GM06990 (cell line): Measurements from ENCODE around the gene DNAJC13.

Source experiments
- DNase-seq: peaks from one replicate; pipeline ENCODE4 v3.0.0-alpha.2; 2011; ENCODE audit not compliant: insufficient read length; ENCODE audit errors: extremely low read depth
- H3K27me3 ChIP-seq: replicated peaks from 2 replicates; pipeline ENCODE4 v1.6.0; 2011; ENCODE audit warnings: low read length; ENCODE audit not compliant: control insufficient read depth, insufficient read depth
- H3K36me3 ChIP-seq: 2 replicates; pipeline ENCODE4 v1.5.1; 2011; ENCODE audit warnings: low read length; ENCODE audit not compliant: control insufficient read depth, insufficient read depth
- H3K4me3 ChIP-seq: replicated peaks from 2 replicates; pipeline ENCODE4 v1.5.1; 2011; ENCODE audit warnings: low read depth, mild to moderate bottlenecking, control low read depth, low read length
- CTCF ChIP-seq: IDR thresholded peaks from 2 replicates; pipeline ENCODE4 v1.5.1; 2011; ENCODE audit warnings: low read length, control low read depth, mild to moderate bottlenecking, inconsistent platforms; ENCODE audit not compliant: insufficient read depth, poor library complexity, severe bottlenecking

Gene DNAJC13

GRCh38 chr3:132404276-132404675 is 13.0 kb upstream of the DNAJC13 start:
- DNase-seq, result no peak
- no peak for TF ChIP-seq CTCF
- Histone ChIP-seq H3K4me3 (no peak overlapping the region), H3K27me3 (no peaks in the 10 kb centered on the region; the same call in 1 of the 2 replicates), H3K36me3 (no peaks in the 10 kb centered on the region)

DNA sequence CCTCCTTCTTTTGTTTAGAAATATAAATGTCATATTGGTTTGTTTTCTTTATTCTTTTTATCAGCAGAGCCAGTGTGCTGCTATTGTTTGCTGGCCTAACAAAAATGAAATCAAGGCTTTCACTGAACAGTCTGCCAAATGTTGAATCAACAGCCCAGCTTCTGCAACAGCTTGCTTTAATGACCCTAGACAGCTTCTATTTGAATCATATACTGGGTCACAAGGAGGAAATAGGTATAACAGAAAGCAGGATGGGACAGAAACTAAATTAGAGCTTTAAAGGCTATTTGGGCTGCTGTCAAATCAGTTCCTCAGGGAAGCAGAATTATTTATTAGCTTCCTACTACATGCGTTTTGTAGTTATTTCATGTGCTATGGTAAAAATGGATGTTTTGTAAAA is 12.1 kb upstream of the DNAJC13 start:
- Histone ChIP-seq H3K4me3 (no peak overlapping the region), H3K36me3 (no peaks in the 10 kb centered on the region), H3K27me3 (no peaks in the 10 kb centered on the region; the same call in 1 of the 2 replicates)
- no peak for TF ChIP-seq CTCF
- DNase-seq, result no peak

DNA sequence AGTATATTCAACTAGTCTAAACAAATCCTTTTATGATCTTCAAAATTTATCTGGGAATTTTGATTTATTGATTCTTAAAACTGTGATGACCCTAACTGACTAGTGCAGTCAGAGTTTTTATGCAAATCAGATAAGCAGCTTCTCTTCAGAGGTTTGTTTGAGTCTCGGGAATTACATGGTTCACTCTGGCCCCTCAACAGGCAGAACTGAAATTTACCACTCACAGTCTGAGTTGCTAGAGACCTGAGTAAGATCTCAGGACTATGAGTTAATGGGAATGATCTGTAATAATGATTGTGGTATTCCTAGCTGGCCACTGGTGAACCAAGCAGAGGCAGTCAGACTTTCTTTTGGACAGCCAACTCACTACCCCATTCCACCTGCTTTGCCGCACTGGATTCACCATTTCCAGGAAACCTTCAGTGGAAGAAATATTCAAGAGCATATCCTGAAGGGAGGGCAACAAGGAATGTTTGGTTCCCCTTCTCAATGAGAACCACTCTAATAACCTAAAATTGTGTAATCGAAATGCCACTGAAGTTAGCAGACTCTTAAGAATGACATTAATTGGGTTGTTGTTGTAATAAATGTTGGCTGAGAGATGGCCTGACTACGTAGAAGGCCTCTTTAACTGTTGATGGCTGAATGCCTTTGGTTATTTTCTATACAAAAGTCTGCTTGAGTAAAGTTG is 11.5 kb upstream of the DNAJC13 start:
- no peaks in the 10 kb centered on the region for H3K36me3 ChIP-seq
- TF ChIP-seq CTCF, result no peak
- no peak for DNase-seq
- H3K27me3 ChIP-seq, result no peaks in the 10 kb centered on the region; the same call in 1 of the 2 replicates
- H3K4me3 ChIP-seq, result no peak overlapping the region

DNA sequence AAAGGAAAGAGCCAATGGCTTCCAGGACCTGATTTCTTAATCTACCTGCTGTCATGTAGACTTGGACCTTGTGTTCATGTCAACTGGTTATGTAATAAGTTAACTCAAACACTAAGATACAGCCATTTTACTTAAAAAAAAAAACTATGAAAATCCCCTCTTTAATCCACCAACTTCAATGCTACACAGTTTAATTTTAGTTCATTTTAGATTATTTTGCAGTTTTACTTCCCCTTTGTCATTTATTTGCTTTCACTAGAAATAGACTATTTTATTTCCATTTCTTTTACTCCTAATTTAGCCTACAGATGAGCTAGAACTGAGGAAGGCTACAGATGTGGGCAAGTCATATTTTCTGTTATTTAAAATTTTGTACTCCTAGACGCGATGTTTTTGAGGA is 10.7 kb upstream of the DNAJC13 start:
- no peak for DNase-seq
- no peak for TF ChIP-seq CTCF
- Histone ChIP-seq H3K36me3 (no peaks in the 10 kb centered on the region), H3K27me3 (no peaks in the 10 kb centered on the region), H3K4me3 (no peak overlapping the region)

- TF ChIP-seq CTCF, result no peak
- no peak for DNase-seq
- Histone ChIP-seq H3K27me3 (no peaks in the 10 kb centered on the region), H3K4me3 (no peak overlapping the region), H3K36me3 (no peaks in the 10 kb centered on the region)
These were observed 10.3 kb upstream of the DNAJC13 start for GRCh38 chr3:132407025-132407424.

GRCh38 chr3:132414841-132415240 is 2.5 kb upstream of the DNAJC13 start:
- H3K4me3 ChIP-seq, result no peak overlapping the region
- H3K36me3 ChIP-seq, result no peaks in the 10 kb centered on the region
- no peak for TF ChIP-seq CTCF
- H3K27me3 ChIP-seq, result no peaks in the 10 kb centered on the region
- DNase-seq, result no peak
